ENCODE results near the gene ANKRD28. TPM values are rescaled to one million over a fixed set of nuclear protein-coding genes. Genes with fewer than 3 reads are reported as not detected.

ANKRD28 gene
- total and polyA plus RNA-seq, 9 of the 15 experiments (the other 6 are each of a cell fraction or from before 2014, with no cell fraction given), result 11.7 to 66.0 (median 36.7) TPM

GRCh38 chr3:15800780-15801179, 3.0 kb upstream of the ANKRD28 start (continued):
- TF ChIP-seq ZNF592 (IDR thresholded peaks at IDR 0.05), result no peak
- no peak for TF ChIP-seq CEBPG (CRISPR knock-in tag; IDR thresholded peaks at IDR 0.05)
- TF ChIP-seq CEBPG (tag; conservative IDR thresholded peaks at IDR 0.05 in 1 of 2, IDR thresholded peaks at IDR 0.05 in 1 of 2), result peak in 1 of 2 experiments; percentile 50; a peak in 1 of 4 replicates
- TF ChIP-seq ZC3H11A (IDR thresholded peaks at IDR 0.05; ENCODE audit: low read depth, low read length), result no peak
- TF ChIP-seq ARID1B (IDR thresholded peaks at IDR 0.05), result 0 out of 2 replicates have a peak, but pooled peaks have one; percentile 13
- TF ChIP-seq TAF9B (IDR thresholded peaks at IDR 0.05; ENCODE audit: partially characterized antibody), result peak; percentile 13
- TF ChIP-seq PURB (CRISPR knock-in tag; IDR thresholded peaks at IDR 0.05; ENCODE audit: low read depth), result no peak
- TF ChIP-seq CCAR2 (IDR thresholded peaks at IDR 0.05; ENCODE audit: low read depth, low read length), result no peak
- no peak for TF ChIP-seq HNRNPH1 (optimal IDR thresholded peaks at IDR 0.05; ENCODE audit: low read depth, low read length)

Measured in K562 (cell line).